UCSD-AML1 (cell line): Measurements from ENCODE around the gene PRDM2.

Experiments used
- DNase-seq: peaks from one replicate; lab custom pipeline; 2025; ENCODE audit not compliant: unreplicated experiment; lab: John Stamatoyannopoulos, UW

PRDM2 gene

GRCh38 chr1:13731897-13732296, 31.9 kb downstream of the PRDM2 start:
- no peak for DNase-seq

DNA sequence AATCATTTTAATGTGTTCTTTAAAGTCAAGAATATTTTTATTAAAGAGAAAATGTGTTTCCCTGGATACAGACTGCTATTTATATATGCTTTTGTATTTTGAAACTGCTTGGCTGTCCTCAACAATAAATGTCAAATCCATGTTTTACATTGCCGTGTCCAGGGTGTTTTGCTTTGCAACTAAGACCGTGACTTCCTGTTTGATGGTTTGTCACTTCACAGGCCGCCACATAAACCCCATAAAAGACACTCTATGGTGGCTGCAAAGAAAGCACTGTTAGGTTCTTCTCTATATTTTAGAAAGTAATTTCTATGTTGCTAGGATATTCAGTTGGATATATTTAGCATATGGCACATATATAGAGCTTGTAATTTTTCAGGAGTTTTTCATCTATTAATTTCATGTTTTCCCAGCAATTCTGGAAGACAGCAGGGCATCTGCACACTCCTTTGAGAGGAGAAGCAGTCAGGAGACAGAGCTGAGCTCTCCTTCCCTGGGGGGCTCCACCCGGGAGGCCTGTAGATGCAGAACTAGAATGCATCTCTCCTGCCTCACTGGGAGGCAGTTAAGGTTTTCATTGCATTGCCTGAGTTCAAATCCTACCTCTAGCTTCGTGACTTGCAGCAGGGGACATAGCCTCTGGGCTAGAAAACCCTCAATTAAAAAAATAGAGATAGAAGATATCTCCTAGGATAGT, 33.1 kb downstream of the PRDM2 start:
- DNase-seq = no peak

- no peak for DNase-seq
Observed at GRCh38 chr1:13733711-13734110, 33.7 kb downstream of the PRDM2 start.

- DNase-seq = no peak
Observed at GRCh38 chr1:13735168-13735930, 35.4 kb downstream of the PRDM2 start.

- no peak for DNase-seq
Observed at GRCh38 chr1:13737398-13737797, 37.4 kb downstream of the PRDM2 start.

DNA sequence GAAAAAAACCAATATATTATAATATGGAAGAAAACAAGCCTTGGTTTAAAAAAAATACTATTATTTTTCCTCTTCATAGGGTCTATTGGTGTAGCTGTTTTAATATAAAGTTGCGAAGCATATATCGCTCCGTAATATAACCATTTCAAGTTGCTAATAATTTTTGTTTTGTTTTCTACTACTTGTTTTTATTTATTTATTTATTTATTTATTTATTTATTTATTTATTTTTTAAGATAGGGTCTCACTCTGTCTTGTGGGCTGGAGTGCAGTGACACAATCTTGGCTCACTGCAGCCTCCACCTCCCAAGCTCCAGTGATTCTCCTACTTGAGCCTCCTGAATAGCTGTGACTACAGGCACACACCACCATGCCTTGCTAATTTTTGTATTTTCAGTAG, 46.4 kb downstream of the PRDM2 start:
- no peak for DNase-seq

GRCh38 chr1:13748610-13749505, 48.9 kb downstream of the PRDM2 start:
- peak; percentile 95 for DNase-seq

DNA sequence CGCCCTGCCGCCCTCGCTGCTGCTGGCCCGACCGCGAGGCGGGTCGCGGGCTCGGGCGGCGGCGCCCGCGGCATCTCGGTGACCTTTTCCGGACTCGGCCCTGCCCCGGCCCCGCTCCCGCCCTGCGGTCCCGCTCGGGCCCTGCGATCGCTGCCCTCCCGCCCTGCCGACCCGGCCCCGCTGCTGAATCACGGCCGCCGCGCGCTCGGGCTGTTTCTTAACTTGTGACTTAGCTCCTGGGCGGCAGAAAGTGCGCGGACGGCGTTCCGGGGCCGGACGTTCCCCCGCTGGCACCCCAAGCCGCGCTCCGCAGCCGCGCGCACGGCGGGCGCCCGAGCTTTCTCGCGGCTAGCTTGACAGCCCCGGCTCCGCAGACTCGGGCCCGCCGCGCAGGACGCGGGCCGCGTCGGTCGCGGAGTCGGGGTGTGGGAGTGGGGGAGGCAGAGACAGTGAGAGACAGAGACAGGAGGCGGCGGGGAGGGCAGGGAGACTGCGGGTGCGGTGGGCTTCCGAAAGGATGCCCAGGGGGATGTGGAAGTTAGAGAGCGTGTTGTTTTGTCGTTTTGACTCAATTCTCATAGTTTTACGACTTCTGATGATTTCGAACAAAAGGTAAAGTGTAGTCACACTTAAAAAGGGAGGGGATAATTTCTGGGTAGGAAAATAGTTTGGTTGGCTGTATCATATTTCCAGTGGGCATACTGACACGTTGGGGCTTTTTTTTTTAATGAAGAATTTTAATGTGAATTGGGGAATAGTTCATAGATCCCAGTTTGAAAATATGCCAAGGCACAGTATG, 49.8 kb downstream of the PRDM2 start:
- peak; percentile 53 for DNase-seq

DNA sequence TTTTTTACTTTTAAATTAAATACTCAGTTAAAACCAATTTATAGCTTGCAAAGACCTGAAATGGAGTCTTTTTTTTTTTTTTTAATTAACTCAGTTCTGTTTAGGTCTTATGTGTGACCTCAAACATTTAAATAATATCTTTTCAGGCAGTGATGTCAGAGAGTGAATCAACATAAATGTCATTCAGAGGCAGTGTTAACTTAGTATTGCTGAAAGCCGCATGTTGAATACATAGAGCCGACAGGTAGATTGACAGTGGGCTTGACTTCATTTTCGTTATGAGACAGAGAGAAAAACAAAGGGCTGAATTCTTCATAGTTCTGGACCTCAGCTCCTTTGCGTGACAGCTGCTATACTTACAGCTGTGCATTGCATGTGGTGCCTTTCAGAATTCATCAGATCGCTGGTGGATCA, 51.5 kb downstream of the PRDM2 start:
- DNase-seq = no peak

DNA sequence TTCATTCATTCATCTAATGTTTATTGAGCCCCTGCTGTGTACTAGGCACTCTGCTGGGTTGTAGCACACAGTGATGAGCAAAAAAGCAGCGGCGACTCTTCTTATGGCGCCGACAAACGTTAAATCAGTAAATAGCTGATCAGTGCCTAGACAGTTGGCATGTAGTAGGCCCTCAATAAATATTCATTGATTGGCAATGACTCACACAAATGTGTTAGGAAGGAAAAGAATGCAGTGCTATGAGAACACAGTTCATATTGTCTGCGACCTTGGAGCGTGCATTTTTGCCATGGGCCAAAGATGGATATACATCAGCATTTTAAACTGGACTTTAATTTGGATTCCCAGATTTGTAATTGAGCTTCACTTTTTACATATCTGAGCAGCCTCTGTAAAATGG, 52.0 kb downstream of the PRDM2 start:
- no peak for DNase-seq

- DNase-seq = no peak
Observed at GRCh38 chr1:13752852-13753251, 52.9 kb downstream of the PRDM2 start.

- no peak for DNase-seq
Observed at GRCh38 chr1:13753636-13754402, 53.8 kb downstream of the PRDM2 start.

DNA sequence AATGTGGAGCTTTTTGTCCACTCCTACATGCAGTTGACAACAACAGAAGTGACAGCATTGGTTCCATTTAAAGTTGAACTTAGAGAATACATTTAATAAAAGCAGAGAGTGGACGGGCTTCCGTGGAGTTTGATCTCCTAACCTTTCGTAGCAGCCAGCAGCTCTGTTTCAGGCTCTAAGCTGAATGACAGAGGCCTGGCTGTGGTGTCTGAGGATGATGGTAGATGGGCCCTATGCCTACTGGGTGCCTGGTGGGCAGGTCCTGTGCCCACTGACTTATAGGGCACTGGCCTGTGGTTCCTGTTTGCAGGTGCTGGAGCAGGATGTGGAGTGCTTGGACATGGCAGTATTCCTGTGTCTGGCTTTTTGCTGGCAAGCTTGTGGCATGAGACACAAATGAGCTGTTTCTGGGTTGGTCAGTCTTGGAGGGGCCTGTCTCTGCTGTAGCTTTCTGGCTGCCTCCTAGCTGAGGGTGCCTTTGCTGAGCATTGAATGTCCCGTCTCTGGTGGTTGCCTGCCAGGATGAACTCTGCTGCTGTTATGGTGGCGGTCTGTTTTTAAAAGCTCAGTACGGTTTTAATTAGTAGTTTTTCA, 54.6 kb downstream of the PRDM2 start:
- DNase-seq = no peak

GRCh38 chr1:13756557-13757315, 56.7 kb downstream of the PRDM2 start:
- DNase-seq = no peak

GRCh38 chr1:13757693-13758092, 57.7 kb downstream of the PRDM2 start:
- no peak for DNase-seq

DNA sequence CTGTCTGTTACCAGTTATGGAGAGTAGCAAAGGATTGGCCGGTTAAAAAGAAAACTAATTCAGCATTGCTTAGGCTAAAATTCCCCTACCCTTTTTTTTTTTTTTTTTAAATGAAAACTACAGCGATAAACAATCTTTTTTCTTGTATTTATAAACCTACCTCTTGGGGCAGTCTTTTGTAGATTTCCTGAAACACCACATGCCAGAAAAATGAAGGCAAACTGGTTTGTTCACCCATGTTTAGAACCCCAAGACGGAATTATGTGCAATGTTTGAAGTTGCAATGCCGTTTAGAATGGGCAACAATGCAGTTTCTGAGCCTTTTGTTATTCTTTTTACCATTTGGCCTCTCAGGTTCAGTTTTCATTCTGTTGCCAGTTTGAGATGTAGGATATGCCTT, 59.1 kb downstream of the PRDM2 start:
- DNase-seq = no peak

- DNase-seq = no peak
Observed at GRCh38 chr1:13760340-13760739, 60.4 kb downstream of the PRDM2 start.

DNA sequence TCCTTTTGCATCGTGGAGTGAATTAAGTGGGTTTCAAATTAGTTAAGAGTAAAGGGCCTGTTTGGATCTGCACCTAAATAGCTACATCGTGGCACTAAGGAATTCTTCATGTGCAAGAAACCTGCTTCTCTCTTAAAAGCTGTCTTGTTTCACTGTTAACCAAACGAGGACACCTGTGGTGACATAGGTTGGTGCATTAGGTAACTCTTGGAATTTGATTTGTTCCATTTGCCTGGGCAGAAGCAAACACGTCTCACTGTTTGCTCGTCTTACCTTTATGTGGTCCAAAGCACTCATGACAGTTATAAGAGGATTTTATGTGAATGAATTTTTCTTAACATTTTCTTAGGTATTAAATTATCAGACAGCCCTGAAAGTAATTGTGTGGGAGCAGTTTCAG, 60.9 kb downstream of the PRDM2 start:
- DNase-seq = no peak

GRCh38 chr1:13761883-13762282, 61.9 kb downstream of the PRDM2 start:
- DNase-seq = no peak
